ENCODE results near the gene STK11.
"Not testable (repeated sequence)": the region's sequence is repeated elsewhere in the genome, so short reads cannot be mapped to it uniquely, and the experiment has no call there.

The STK11 gene

DNA sequence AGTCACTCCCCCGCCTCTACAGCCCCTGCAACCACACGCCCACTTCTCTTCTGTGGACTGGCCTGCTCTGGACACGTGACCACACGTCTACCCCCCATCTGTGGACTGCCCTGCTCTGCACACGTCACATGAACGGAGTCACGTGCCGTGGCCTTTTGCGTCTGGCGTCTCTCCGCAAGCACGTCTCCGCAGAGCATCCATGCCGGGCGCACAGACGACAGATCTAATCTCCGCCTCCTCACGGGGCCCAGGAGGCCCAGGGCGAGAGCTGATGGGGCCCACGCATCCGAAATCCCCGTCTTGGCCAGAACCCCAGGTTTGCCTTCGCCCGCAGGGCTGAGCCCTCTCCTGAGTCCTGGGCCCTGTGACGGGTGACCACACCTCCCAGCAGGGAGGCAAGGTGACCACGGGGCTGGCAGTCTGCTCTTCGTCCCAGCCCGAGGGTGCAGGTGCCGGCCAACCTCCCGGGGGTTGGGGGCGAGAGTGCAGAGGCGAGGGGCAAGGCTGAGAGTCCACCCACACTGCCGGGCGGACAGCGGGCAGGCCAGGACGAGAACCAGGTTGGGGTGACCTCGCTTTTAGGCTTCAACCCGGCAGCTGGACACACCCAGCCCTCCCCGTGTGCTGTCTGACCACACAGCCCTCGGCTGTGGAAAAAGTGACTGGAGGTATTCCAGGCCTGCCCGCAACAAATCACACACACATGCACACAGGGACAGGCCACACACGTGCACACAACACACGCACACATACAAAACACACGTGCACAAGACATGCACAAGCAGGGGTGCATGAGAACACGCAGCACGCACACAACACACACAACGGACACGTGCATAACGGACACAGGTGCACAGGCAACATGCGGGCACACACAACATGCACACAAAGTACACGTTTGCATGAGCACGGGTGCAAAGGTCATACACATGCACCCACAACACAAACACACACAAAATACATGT lies 35.4 kb upstream of the STK11 start:
- no peak for ATAC-seq

DNA sequence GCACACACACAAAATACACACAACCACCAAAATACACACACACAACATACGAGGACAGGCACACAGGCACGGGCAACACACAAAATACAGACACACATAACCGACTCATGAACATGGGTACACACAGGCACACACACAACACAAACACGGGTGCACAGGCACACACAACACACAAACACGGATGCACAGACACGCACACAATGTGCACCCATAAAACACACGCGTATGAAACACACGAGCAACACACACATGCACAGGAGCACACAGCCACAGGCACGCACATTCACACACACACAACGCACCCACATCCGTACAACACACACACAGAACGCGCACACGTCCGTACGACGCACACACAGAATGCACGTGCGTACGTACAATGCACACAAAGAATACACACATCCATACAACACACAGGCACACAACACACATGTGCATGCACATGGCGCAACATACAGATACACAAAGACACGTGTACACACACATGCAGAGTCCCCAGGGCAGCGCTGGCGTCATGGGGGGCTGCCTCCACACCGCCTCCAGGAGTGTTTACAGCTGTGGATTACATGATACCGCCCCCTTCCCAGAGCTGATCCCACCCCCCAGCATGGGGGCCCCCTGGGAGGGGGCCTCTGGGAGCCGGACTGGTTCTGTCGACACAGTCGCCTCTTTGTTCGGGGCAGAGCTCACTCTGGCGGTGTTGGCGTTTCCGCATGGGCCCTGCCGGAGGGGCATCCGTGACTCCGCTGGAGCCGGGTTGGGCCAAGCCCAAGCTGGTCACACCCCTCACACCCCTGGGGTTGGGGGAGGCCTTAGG lies 34.4 kb upstream of the STK11 start:
- no peak for DNase-seq
- no peak for ATAC-seq

More for the DNA sequence above, 35.4 kb upstream of the STK11 start:
- DNase-seq, result no peak

DNA sequence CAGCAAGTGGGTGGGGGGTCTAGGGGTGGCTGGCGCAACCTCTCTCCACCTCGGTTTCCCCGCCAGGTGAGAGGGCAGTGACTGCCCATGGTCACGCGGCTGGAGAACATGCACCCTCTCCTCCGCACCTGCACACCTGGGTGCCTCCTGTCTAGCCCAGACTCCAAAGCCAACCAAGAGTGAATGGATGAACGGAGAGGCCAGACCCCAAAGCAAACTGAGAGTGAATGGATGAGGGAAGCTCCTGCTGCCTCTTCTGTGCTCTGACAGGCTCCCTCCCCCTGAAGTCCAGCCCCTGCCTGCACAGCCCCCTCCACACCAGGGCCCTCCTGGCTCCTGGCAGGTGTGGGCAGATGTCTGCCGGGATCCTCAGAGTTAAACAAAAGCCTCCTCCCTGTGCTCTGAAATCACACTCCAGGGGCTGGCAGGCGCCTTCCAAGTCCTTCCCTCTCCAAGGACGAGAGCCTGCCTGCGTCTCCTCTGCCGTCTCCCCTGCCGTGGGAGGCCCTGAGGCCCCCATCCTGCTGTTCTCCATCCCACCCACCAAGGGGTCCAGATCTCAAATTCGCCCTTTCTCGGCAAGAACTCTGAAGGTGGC lies 33.7 kb upstream of the STK11 start:
- no peak for ATAC-seq
- DNase-seq, result no peak

DNA sequence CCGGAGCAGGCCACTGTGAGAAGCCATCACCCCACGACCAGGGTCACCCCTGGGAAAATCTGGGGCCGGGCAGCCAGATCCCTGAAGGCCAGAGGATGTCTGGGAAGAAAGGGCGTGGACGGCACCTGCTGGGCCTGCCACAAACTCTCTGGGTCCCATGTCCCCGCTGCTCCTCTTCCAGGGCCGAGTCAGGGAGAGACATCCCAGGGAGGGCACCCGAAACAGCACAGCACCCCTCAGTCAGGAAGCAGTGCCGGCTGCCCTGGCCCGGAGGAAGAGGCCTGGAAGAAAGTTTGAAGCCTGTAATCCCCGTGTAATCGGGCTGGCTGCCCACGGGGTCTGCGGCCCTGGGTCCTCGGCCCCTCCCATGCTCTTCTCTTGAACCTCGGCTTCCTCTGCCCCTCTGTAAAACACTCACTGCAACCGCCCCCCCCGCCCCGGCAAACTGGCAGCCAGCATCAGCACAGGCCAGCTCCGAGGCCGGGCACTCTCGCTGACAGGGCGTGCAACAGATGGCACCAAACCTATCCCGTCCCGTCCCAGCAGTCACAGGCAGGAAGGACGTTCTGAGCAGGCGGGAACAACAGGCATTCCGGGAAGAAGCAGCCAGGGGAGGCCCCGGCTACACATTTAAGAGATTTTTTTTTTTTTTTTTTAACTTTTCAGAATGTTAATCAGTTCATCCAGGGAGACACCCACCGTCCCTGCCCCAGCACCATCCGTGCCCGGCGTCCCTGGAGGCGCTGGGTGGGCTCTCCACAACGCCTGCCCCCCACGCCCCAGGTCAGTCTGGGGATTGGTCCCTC lies 33.0 kb upstream of the STK11 start:
- no peak for DNase-seq
- no peak for ATAC-seq

DNA sequence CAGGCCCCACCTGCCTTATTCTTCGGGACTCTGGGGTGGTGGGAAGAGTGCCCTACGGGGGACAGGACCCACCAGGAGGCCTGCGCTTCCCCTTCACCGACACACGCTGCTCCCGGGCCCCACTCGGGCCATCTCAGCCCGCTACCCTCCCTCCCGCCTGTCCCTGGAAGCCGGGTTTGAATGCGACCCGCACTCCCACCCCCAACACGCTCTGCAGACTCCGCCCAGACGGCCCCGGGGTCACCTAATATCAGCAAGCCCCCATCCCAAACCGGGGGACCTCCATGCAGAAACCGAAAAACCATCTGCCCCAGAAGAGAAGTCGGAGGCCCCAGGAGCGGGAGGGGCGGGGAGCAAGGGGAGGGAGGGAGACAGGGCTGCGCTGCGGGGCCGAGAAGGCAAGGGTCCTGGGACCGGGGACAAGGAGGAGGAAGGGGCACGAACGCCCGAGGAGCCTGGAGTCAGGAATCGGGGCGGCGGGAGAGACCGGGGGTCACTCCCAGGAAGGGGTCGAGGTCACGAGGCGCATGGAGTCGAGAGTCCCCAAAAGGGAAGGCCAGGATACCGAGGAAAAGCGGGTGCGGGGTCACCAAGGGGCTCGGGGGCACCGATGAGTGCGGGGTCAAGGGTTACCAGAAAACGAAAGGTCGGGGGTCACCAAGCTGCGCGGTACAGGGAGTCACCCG lies 32.3 kb upstream of the STK11 start:
- ATAC-seq (no peak), DNase-seq (no peak)

DNA sequence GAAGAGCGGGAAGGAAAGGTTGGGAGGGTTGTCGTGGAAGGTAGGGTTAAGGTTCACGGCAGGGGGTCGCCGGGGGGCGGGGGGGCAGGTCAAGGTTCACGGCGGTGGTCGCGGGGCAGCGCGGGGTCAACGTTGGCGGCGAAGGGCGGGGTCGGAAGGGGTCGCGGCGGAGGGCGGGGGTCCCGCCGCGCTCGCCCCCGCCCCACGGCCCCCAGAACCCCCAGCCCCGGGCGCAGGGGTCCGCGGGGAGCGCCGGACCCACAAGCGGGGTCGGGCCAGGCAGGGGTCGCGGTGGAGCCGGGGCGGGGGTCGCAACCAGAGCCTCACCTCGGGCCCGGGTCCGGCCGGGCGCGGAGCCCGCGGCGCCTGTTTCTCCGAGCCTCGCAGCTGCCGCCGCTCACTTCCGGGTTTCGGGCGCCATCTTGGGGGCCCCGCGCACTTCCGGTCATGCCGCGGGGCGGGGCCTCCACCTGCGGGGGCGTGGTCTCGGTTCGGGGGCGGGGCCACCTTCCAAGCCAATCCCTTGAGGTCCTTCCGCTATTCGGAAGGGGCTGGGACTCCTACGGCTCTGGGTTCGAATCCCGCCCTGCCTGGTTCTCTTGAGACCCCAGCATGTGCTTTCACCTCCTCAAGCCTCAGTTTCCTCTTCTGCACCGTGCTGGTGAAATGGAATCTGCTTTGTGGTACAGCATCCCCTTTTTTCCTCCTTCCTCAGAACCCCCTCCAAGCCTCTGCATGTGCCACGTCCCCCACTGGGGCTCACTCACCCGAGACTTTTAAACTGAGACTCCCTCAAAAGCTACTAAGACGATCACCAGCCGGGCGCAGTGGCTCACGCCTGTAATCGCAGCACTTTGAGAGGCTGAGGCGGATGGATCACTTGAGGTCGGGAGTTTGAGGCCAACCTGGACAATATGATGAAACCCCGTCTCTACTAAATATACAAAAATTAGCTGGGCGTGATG lies 31.5 kb upstream of the STK11 start, which contains the start of gene SBNO2:
Gene SBNO2, minus strand, starts transcription at position 424 of the 965 bp plus-strand sequence. CDS start 19,992 bp downstream, outside the sequence.
- DNase-seq, result peak; percentile 97
- ATAC-seq, result peak; percentile 82

DNA sequence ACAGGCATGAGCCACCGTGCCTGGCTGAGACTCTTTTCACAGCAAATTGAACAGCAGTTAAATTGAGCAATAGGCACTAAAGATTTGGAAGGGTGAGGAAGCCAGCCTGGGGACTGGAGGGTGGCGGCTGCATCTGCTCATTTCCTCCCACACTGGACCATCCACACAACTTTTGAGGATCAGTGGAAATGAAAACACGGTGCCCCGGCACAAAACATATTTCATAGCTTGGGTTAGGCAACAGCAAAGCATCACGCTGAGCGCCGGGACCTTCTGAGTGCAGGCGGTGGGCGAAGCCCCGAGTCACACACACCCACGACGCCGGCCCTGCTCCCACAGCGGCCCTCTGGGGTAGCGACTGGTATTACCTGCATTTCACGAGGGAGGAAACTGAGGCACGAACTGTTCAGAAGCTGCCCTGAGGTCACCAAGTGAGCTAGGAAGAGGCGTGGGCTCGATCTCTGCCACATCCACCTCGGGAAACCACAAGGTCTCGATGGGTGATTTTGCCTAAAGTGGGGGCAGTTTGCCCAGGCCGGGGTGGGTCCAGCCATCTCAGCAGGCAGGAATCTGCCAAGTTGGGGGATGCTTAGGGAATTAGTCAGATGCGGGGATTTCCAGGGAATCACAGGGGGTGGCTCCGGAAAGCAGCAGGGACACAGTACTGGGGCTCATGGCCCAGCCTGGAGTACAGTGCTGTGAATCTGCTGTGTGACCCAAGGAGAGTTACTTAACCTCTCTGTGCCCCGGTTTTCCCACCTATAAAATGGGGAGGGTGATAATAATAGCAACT lies 28.1 kb upstream of the STK11 start:
- ATAC-seq (no peak), DNase-seq (no peak)

DNA sequence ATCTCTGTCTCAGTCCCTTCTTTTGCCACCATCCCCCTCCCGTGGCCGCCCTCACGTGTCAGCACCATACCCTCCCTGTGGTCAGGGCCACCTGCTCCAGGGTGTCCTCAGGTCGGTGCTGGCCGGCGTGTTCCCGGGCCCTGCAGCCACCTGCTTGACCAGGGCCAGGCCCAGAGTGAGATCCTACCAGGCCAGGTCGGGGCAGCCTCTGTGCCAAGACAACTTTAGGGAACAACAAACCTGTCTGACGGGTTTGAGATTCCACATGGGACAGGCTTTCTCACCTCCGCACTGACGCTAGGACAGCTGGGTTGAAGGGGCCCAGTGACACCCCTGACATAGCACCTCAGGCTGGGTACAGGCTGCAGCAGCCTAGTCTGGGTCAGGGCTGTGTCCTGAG lies 24.0 kb upstream of the STK11 start:
- ATAC-seq (no peak), DNase-seq (no peak)

DNA sequence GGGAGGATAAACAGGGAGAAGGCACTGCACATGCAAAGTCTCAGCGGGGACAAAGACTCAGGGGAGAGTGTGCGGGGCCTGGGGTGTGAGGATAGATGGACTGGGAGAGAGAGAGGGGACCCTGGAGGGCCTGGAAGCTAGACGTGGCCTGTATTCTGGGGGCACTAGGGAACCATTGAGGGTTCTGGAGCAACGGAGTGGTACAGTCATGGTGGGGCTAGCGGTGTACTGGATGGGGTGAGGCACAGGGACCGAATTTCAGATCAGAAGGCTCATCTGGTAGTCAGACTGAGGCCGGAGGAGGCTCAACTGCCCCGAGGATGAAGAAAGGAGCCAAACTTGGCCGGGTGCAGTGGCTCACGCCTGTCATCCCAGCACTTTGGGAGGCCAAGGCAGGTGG lies 23.5 kb upstream of the STK11 start:
- DNase-seq (no peak), ATAC-seq (no peak)

DNA sequence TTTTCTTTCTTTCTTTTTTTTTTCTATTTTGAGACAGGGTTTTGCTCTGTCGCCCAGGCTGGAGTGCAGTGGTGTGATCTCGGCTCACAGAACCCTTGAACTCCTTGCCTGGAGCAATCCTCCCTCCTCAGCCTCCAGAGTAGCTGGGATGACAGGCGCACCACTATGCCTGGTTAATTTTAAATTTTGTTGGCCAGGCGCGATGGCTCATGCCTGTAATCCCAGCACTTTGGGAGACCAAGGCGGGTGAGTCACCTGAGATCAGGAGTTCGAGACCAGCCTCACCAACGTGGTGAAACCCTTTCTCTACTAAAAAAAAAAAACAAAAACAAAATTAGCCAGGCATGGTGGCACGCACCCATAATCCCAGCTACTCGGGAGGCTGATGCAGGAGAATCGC lies 22.9 kb upstream of the STK11 start:
- DNase-seq (no peak), ATAC-seq (no peak)

- peak; percentile 34 for ATAC-seq
- DNase-seq, result no peak
Observed at GRCh38 chr19:1183543-1184172, 21.9 kb upstream of the STK11 start.

DNA sequence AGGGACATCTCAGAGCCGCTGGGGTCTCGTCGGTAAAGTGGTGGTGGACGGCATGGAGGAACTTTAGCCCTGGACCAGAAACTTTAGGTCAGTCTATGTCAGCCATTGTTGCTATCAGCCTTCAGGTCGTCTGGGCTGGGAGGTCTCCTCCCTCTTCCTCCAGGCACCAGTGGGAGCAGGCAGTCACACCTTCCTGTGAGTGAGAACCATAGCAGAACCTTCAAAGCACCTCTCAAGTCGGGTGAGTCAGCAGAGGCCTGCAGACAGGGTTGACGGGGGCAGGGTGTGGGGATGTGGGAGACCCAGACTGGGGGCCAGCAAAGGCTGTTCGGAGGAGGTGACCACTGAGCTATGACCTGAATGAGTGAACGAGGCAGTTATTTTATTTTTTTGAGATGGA lies 16.2 kb upstream of the STK11 start:
- ATAC-seq, result peak; percentile 81
- DNase-seq, result peak; percentile 61

- ATAC-seq, result no peak
Observed at GRCh38 chr19:1199531-1199930, 6.0 kb upstream of the STK11 start.

GRCh38 chr19:1200614-1201013 lies 5.0 kb upstream of the STK11 start:
- DNase-seq, ATAC-seq: not testable (repeated sequence)

More at GRCh38 chr19:1199531-1199930, 6.0 kb upstream of the STK11 start:
- DNase-seq, result no peak

DNA sequence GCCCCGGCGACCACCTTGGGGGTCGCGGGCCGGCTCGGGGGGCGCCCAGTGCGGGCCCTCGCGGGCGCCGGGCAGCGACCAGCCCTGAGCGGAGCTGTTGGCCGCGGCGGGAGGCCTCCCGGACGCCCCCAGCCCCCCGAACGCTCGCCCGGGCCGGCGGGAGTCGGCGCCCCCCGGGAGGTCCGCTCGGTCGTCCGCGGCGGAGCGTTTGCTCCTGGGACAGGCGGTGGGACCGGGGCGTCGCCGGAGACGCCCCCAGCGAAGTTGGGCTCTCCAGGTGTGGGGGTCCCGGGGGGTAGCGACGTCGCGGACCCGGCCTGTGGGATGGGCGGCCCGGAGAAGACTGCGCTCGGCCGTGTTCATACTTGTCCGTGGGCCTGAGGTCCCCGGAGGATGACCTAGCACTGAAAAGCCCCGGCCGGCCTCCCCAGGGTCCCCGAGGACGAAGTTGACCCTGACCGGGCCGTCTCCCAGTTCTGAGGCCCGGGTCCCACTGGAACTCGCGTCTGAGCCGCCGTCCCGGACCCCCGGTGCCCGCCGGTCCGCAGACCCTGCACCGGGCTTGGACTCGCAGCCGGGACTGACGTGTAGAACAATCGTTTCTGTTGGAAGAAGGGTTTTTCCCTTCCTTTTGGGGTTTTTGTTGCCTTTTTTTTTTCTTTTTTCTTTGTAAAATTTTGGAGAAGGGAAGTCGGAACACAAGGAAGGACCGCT lies 729 bp downstream of the STK11 start:
- DNase-seq, result peak; percentile 19

DNA sequence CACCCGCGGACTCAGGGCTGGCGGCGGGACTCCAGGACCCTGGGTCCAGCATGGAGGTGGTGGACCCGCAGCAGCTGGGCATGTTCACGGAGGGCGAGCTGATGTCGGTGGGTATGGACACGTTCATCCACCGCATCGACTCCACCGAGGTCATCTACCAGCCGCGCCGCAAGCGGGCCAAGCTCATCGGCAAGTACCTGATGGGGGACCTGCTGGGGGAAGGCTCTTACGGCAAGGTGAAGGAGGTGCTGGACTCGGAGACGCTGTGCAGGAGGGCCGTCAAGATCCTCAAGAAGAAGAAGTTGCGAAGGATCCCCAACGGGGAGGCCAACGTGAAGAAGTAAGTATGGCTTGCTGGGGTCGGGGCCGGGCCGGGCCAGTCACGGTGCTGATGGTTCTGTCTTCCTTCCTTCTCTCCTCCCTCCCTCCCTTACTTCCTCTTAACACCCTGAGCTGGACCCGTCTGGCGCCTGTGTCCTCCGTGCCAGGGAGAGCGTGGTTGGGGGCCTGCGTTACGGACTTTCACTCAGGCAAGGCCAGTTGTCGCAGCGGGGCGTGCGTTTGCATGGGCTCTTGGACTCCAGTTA lies 1.4 kb downstream of the STK11 start:
- ATAC-seq (peak; percentile 1), DNase-seq (peak; percentile 51)

More for the DNA sequence above, 729 bp downstream of the STK11 start:
- ATAC-seq, result no peak

DNA sequence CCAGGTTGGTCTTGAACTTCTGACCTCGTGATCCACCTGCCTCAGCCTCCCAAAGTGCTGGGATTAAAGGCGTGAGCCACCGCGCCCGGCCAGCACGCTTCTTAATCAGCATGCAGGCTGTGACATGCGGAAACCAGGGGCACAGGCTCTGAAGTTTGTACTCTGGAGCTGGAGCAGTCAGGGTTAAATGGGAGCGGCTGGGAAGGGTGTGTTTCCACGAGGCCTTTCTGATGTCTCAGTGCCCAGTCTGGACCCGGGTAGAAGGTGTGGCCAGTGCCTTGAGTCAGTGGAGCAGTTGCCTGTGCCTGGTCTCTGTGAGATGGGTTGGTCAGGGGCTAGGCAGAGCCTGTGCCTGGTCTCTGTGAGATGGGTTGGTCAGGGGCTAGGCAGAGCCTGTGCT lies 3.3 kb downstream of the STK11 start:
- not testable (repeated sequence) for ATAC-seq, DNase-seq

- DNase-seq (no peak), ATAC-seq (no peak)
Observed at GRCh38 chr19:1210227-1210538, 4.6 kb downstream of the STK11 start.

All from stimulated activated naive CD8-positive, alpha-beta T cell treated with anti-CD3 and anti-CD28 coated beads, Interleukin-15, Interleukin-2, amounts not matched to agents 100 U/mL and 50 U/mL, for 24 hours (primary cell).